ENCODE measurements around the gene SLX1B. TPM values are rescaled to one million over a fixed set of nuclear protein-coding genes. Genes with fewer than 3 reads are reported as not detected.
"Not testable (repeated sequence)": the region's sequence is repeated elsewhere in the genome, so short reads cannot be mapped to it uniquely, and the experiment has no call there.

Gene SLX1B
- total RNA-seq, 1 donor from 2014 or later, result 2.6 TPM

DNA sequence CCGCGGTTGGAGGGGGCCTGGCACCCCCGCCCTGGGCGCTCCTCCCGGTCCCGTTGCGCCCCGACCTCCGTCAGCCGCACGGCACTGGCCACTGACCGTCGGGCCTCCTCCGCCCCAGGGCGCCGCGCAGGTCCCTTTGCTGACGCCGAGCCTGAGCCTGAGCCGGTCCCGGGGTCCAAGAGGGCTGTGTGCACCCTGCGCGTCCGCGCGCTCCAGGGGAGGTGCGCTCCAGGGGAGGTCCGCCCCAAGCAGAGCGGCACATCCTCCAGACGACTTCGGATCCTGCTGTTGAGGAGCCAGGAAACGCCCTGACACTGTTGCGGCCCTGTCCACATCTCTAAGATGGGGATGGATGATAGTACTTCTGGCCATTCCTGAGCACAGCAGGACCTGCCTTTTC is 12.6 kb downstream of the SLX1B start:
- not testable (repeated sequence) for H3K9me3 ChIP-seq (ENCODE audit: control insufficient read depth in 3 of 3, low read length in 3 of 3); H3K4me3 ChIP-seq (ENCODE audit: low read length in 3 of 3); H3K27me3 ChIP-seq (ENCODE audit: control insufficient read depth in 3 of 3, insufficient read depth in 3 of 3, low read length in 3 of 3); H3K4me1 ChIP-seq (ENCODE audit: control insufficient read depth in 3 of 3, insufficient read depth in 3 of 3, low read length in 3 of 3); H3K9ac ChIP-seq (ENCODE audit: low read depth in 1 of 3, low read length in 3 of 3); H3K36me3 ChIP-seq (ENCODE audit: control insufficient read depth in 3 of 3, insufficient read depth in 3 of 3, low read length in 3 of 3); H3K27ac ChIP-seq (ENCODE audit: low read depth, low read length)

DNA sequence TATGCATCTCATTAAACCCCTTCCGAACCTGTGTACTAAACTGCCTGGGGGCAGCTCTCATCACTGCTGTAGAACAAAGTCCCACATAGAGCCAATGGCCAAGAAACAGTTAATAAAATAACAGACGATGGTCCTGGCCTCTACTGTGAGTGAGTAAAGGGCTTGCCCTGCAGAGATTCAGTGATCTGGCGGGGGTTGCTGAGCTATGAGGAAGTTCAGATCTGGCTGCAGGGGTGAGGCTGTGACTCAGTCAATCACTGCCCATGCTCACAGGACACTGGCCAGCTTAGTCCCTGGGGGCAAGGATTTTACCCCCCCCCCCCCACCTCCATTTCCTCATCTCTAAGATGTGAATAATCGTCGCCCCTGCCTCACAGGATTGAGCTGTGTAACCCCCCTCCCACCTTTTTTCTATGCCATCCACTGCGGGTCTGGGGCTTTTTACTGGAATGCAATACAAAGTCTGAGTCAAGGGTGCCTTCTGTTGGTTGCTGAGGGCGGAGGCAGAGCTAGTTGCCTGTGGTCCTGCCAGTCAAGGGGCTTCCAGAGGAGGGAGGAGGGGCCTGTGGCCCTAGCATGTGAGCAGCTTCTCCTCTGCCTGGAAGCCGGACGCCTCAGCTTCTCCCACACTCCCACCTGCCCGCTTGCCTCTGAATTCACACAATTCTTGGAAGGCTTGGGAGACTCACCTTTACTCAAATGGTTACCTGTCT is 13.5 kb downstream of the SLX1B start:
- not testable (repeated sequence) for H3K27me3 ChIP-seq (ENCODE audit: control insufficient read depth in 3 of 3, insufficient read depth in 3 of 3, low read length in 3 of 3); H3K4me1 ChIP-seq (ENCODE audit: control insufficient read depth in 3 of 3, insufficient read depth in 3 of 3, low read length in 3 of 3); H3K9ac ChIP-seq (ENCODE audit: low read depth in 1 of 3, low read length in 3 of 3); H3K36me3 ChIP-seq (ENCODE audit: control insufficient read depth in 3 of 3, insufficient read depth in 3 of 3, low read length in 3 of 3); H3K27ac ChIP-seq (ENCODE audit: low read depth, low read length); H3K4me3 ChIP-seq (ENCODE audit: low read length in 3 of 3); H3K9me3 ChIP-seq (ENCODE audit: control insufficient read depth in 3 of 3, low read length in 3 of 3)

DNA sequence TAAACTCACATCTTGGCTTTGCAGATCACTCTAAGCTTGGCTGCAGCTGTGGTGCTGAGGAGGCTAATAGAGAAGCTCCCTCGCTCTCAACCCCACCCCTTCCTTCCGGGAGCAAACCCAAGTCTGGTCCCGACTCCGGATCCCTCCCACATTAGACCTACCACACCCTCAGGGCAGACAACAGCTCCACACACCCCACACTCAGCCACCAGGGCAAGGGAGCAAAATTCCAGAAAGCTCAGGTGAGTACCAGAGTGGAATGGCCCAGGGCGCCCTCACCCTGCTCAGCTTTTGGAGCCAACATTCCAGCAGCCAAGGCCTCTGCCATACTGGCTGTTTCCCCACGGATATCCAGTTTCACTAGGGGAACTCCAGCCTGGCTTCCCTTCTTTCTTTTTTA is 15.3 kb downstream of the SLX1B start:
- H3K27ac ChIP-seq (ENCODE audit: low read depth, low read length); H3K4me1 ChIP-seq (ENCODE audit: control insufficient read depth in 3 of 3, insufficient read depth in 3 of 3, low read length in 3 of 3); H3K36me3 ChIP-seq (ENCODE audit: control insufficient read depth in 3 of 3, insufficient read depth in 3 of 3, low read length in 3 of 3); H3K9ac ChIP-seq (ENCODE audit: low read depth in 1 of 3, low read length in 3 of 3); H3K27me3 ChIP-seq (ENCODE audit: control insufficient read depth in 3 of 3, insufficient read depth in 3 of 3, low read length in 3 of 3); H3K9me3 ChIP-seq (ENCODE audit: control insufficient read depth in 3 of 3, low read length in 3 of 3): not testable (repeated sequence)
- H3K4me3 ChIP-seq (ENCODE audit: low read length in 3 of 3), result peak overlapping the region; percentile 41 to 52 (median 43)

DNA sequence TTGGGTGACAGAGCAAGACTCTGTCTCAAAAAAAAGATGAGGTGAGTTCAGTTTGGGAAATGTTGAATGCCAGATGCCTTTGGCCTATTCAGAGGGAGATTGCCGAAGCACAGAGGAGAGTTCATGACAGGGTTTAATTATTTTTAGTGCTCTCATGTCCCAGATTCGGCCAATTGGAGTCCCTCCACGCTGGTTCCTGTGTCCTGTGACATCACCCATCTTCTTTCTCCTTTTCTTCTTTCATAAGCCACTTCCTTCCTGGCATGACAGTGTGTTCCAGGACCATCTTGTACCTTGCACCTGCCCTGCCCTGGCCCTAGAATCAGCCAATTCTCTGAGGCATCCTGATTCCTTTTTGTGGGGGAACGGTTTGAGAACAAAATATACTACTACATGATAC is 17.7 kb downstream of the SLX1B start:
- not testable (repeated sequence) for H3K4me3 ChIP-seq (ENCODE audit: low read length in 3 of 3); H3K27ac ChIP-seq (ENCODE audit: low read depth, low read length); H3K4me1 ChIP-seq (ENCODE audit: control insufficient read depth in 3 of 3, insufficient read depth in 3 of 3, low read length in 3 of 3); H3K9me3 ChIP-seq (ENCODE audit: control insufficient read depth in 3 of 3, low read length in 3 of 3); H3K27me3 ChIP-seq (ENCODE audit: control insufficient read depth in 3 of 3, insufficient read depth in 3 of 3, low read length in 3 of 3); H3K36me3 ChIP-seq (ENCODE audit: control insufficient read depth in 3 of 3, insufficient read depth in 3 of 3, low read length in 3 of 3); H3K9ac ChIP-seq (ENCODE audit: low read depth in 1 of 3, low read length in 3 of 3)

DNA sequence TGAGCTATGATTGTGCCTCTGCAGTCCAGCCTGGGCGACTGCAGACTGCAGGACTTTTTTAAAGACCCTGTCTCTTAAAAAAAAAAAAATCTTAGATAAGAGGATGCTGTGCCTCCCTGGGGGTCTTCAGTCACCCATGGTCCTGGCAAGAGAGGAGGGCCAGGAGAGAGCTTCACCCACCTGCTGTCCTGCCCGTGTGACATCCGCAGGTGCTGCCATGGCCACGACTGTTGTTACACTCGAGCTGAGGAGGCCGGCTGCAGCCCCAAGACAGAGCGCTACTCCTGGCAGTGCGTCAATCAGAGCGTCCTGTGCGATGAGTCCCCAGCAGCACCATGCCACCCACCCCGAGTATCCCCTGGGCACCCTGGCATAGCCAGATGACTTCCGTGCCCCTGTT is 27.9 kb downstream of the SLX1B start:
- not testable (repeated sequence) for H3K9me3 ChIP-seq (ENCODE audit: control insufficient read depth in 3 of 3, low read length in 3 of 3); H3K4me1 ChIP-seq (ENCODE audit: control insufficient read depth in 3 of 3, insufficient read depth in 3 of 3, low read length in 3 of 3); H3K27ac ChIP-seq (ENCODE audit: low read depth, low read length); H3K9ac ChIP-seq (ENCODE audit: low read depth in 1 of 3, low read length in 3 of 3); H3K4me3 ChIP-seq (ENCODE audit: low read length in 3 of 3); H3K36me3 ChIP-seq (ENCODE audit: control insufficient read depth in 3 of 3, insufficient read depth in 3 of 3, low read length in 3 of 3); H3K27me3 ChIP-seq (ENCODE audit: control insufficient read depth in 3 of 3, insufficient read depth in 3 of 3, low read length in 3 of 3)

DNA sequence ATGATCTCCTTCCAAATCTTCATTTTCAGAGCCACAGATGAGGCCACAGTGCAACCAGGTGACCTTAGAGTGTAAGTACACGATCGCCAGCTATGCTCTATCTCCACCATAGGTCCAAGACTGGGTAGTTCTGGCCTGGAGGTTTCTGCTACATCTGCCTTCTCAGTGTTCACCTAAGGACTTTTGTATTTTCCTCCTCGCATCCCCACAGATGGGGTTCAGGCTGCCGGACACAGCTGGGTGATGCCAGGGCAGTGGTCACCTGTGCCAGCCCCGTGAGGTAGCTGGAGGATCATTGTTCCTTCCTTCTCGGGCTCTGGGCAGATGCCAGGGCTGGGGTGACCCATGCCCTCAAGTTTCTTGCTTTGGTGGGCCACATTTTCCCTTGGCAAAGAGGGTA is 52.0 kb downstream of the SLX1B start, which contains the start of gene NPIPB12:
TSS of gene NPIPB12 (minus strand) at position 101 of the 400 bp plus-strand sequence.
- H3K36me3 ChIP-seq (ENCODE audit: control insufficient read depth in 3 of 3, insufficient read depth in 3 of 3, low read length in 3 of 3); H3K9ac ChIP-seq (ENCODE audit: low read depth in 1 of 3, low read length in 3 of 3); H3K4me1 ChIP-seq (ENCODE audit: control insufficient read depth in 3 of 3, insufficient read depth in 3 of 3, low read length in 3 of 3); H3K27me3 ChIP-seq (ENCODE audit: control insufficient read depth in 3 of 3, insufficient read depth in 3 of 3, low read length in 3 of 3); H3K4me3 ChIP-seq (ENCODE audit: low read length in 3 of 3); H3K27ac ChIP-seq (ENCODE audit: low read depth, low read length); H3K9me3 ChIP-seq (ENCODE audit: control insufficient read depth in 3 of 3, low read length in 3 of 3): not testable (repeated sequence)

Small RNA genes within 50 kb of the gene (small RNA-seq; reads per million reads assigned to genes)
- gene AC133555.2, result not detected

Other genes with a start within 250 kb of the SLX1B start
- gene NPIPB11, start 47.8 kb upstream of the SLX1B start, total RNA-seq, result not detected
- 25.6 TPM for gene BOLA2, start 182 bp upstream of the SLX1B start, total RNA-seq
- 2.6 TPM for gene SULT1A4, start 5.4 kb downstream of the SLX1B start, total RNA-seq
- gene NPIPB12, start 51.9 kb downstream of the SLX1B start, total RNA-seq, result 11.0 TPM
- 1.0 TPM for gene SPN, start 208.7 kb downstream of the SLX1B start, total RNA-seq
- 34.4 TPM for gene QPRT, start 224.6 kb downstream of the SLX1B start, total RNA-seq

Data from skeletal muscle tissue (tissue), 5 donors.